GM12878 (cell line): ENCODE measurements around the gene GPX7. TPM values are rescaled to one million over a fixed set of nuclear protein-coding genes. Genes with fewer than 3 reads are reported as not detected.
A peak's percentile ranks its signal among the peaks of the same experiment; 100 is the strongest.

Experiments
- BACH1 ChIP-seq: fragments of 450-650 bp; IDR thresholded peaks from 2 replicates; pipeline ENCODE4 v1.6.1; 2017; ENCODE audit warnings: mild to moderate bottlenecking, borderline replicate concordance
- BHLHE40 ChIP-seq, 2 experiments: fragments of 450-650 bp in 1 of 2; IDR thresholded peaks; 2 replicates each; pipeline ENCODE4 v1.6.1; 2011 to 2017; ENCODE audit warnings: low read depth in 2 of 2, borderline replicate concordance in 1 of 2, improper control_type of control experiment in 1 of 2, low read length in 1 of 2, mild to moderate bottlenecking in 1 of 2
- CBFB ChIP-seq: IDR thresholded peaks from 2 replicates; pipeline ENCODE4 v1.6.1; 2016; ENCODE audit warnings: antibody characterized with exemption, low read depth
- DPF2 ChIP-seq: fragments of 450-650 bp; IDR thresholded peaks from 2 replicates; pipeline ENCODE4 v1.6.1; 2017; ENCODE audit warnings: mild to moderate bottlenecking
- HDAC2 ChIP-seq: fragments of 200-600 bp; sonication (generic); IDR thresholded peaks from 2 replicates; pipeline ENCODE4 v1.6.1; 2017
- HDAC6 ChIP-seq: fragments of 200-600 bp; sonication (generic); IDR thresholded peaks from one replicate; pipeline ENCODE4 v1.8.0; 2017; ENCODE audit warnings: antibody characterized with exemption; ENCODE audit not compliant: unreplicated experiment
- JUND ChIP-seq: IDR thresholded peaks from 2 replicates; pipeline ENCODE4 v1.6.1; 2012; ENCODE audit warnings: low read depth, mild to moderate bottlenecking, low read length, improper control_type of control experiment, moderate library complexity
- POLR2A ChIP-seq: IDR thresholded peaks from 2 replicates; pipeline ENCODE4 v1.6.1; 2011; ENCODE audit warnings: low read depth, mild to moderate bottlenecking, low read length
- PRDM15 ChIP-seq: fragments of 450-650 bp; formaldehyde crosslinking; IDR thresholded peaks from 2 replicates; pipeline ENCODE4 v1.4.0; 2020; ENCODE audit warnings: mild to moderate bottlenecking, moderate library complexity
- SIN3A ChIP-seq: IDR thresholded peaks from 2 replicates; pipeline ENCODE4 v1.6.1; 2012; ENCODE audit warnings: low read depth, low read length, improper control_type of control experiment
- SKIL ChIP-seq: fragments of 450-650 bp; IDR thresholded peaks from 2 replicates; pipeline ENCODE4 v1.6.1; 2017; ENCODE audit warnings: mild to moderate bottlenecking, low read depth, inconsistent platforms; ENCODE audit not compliant: poor library complexity, severe bottlenecking
- SMAD1 ChIP-seq: fragments of 450-650 bp; IDR thresholded peaks from 2 replicates; pipeline ENCODE4 v1.6.1; 2018; ENCODE audit warnings: mild to moderate bottlenecking, low read depth; ENCODE audit not compliant: partially characterized antibody
- SMARCA5 ChIP-seq: fragments of 450-650 bp; IDR thresholded peaks from 2 replicates; pipeline ENCODE4 v1.6.1; 2017; ENCODE audit warnings: mild to moderate bottlenecking
- SUZ12 ChIP-seq: fragments of 200-600 bp; sonication (generic); IDR thresholded peaks from one replicate; pipeline ENCODE4 v1.6.1; 2018; ENCODE audit warnings: antibody characterized with exemption, mild to moderate bottlenecking; ENCODE audit not compliant: unreplicated experiment
- USF1 ChIP-seq: IDR thresholded peaks from 2 replicates; pipeline ENCODE4 v1.6.1; 2011; ENCODE audit warnings: borderline replicate concordance, low read depth, mild to moderate bottlenecking, moderate library complexity, mixed read lengths, low read length; ENCODE audit not compliant: insufficient read depth; ENCODE audit errors: extremely low read length
- YY1 ChIP-seq: IDR thresholded peaks from 2 replicates; pipeline ENCODE4 v1.6.1; 2011; ENCODE audit warnings: low read depth, mild to moderate bottlenecking, low read length
- ZBTB40 ChIP-seq: fragments of 450-650 bp; IDR thresholded peaks from 2 replicates; pipeline ENCODE4 v1.6.1; 2016; ENCODE audit warnings: mild to moderate bottlenecking, moderate library complexity, borderline replicate concordance
- polyA plus RNA-seq, 11 experiments: library from polyadenylated mRNA; depleted of rRNA in 4 of 11; unstranded in 6 of 11; stranded (reverse) in 5 of 11; fragments of >200 nt; fragmentation: Nextera tagmentation in 4 of 11; fragmentation: Illumina TruSeq in 1 of 11; extraction: Ambion mirVana in 4 of 11; extraction: Trizol in 1 of 11; gene quantifications; 1 replicate in 1 of 11; 2 replicates in 10 of 11; pipeline versions ENCODE4 v1.2.1 to v1.2.3, GENCODE V29; 2011 to 2016; ENCODE audit warnings: inconsistent platforms in 2 of 11, missing spikeins in 2 of 11, low read depth in 1 of 11
- total RNA-seq, 4 experiments: library from RNA; depleted of rRNA in 3 of 4; stranded (reverse); fragments of >200 nt in 3 of 4; fragmentation: Illumina TruSeq in 1 of 4; extraction: Trizol in 1 of 4; gene quantifications; 2 replicates each; pipeline versions ENCODE4 v1.2.1 to v1.2.3, GENCODE V29; 2013 to 2021

Gene GPX7
- total and polyA plus RNA-seq, 10 of the 15 experiments (the other 5 are each of a cell fraction or from before 2014, with no cell fraction given) = 1.9 to 4.2 (median 2.5) TPM; not detected in 1

GRCh38 chr1:52552505-52553361 lies 49.4 kb upstream of the GPX7 start, which contains the start of gene TUT4 (continued):
- TF ChIP-seq PRDM15 (CRISPR knock-in tag) (no peak), USF1 (no peak), CBFB (peak; percentile 3; the same call in 1 of the 2 replicates), BACH1 (peak; percentile 64; the same call in 1 of the 2 replicates), SUZ12 (no peak), POLR2A (peak; percentile 82), ZBTB40 (no peak), SKIL (no peak), JUND (no peak), HDAC6 (no peak), SIN3A (no peak; the same call in 1 of the 2 replicates), BHLHE40 (IDR thresholded peaks at IDR 0.05; ENCODE audit: borderline replicate concordance in 1 of 2, low read depth in 2 of 2, low read length in 1 of 2) (peak; percentile 10 to 25; a peak in 1 of 4 replicates), SMAD1 (peak; percentile 65), SMARCA5 (peak; percentile 28; the same call in 1 of the 2 replicates), YY1 (peak; percentile 90), HDAC2 (no peak), DPF2 (peak; percentile 65)
